ENCODE data around the gene FNIP2.
"Not testable (repeated sequence)": the region's sequence is repeated elsewhere in the genome, so short reads cannot be mapped to it uniquely, and the experiment has no call there.

FNIP2 gene

GRCh38 chr4:158796370-158797140 lies 27.7 kb downstream of the FNIP2 start:
- H3K9me3 ChIP-seq (ENCODE audit: control insufficient read depth, low read length) = no peaks in the 10 kb centered on the region
- H3K4me3 ChIP-seq (ENCODE audit: low read length) = peak overlapping the region; percentile 8
- no peak for DNase-seq (ENCODE audit: low read depth)
- H3K27me3 ChIP-seq (replicated peaks; ENCODE audit: control insufficient read depth, insufficient read depth, low read length) = no peaks in the 10 kb centered on the region
- H3K4me1 ChIP-seq (ENCODE audit: control insufficient read depth, insufficient read depth, low read length) = peaks cover 27% of the 10 kb centered on the region
- no peaks in the 10 kb centered on the region for H3K36me3 ChIP-seq (ENCODE audit: control insufficient read depth, insufficient read depth, low read length, severe bottlenecking)
- H3K9ac ChIP-seq (ENCODE audit: low read length) = peak overlapping the region; percentile 19

- no peak overlapping the region for H3K4me3 ChIP-seq (ENCODE audit: low read length)
- H3K9ac ChIP-seq (ENCODE audit: low read length) = no peak overlapping the region
- peaks cover 27% of the 10 kb centered on the region for H3K4me1 ChIP-seq (ENCODE audit: control insufficient read depth, insufficient read depth, low read length)
- no peaks in the 10 kb centered on the region for H3K9me3 ChIP-seq (ENCODE audit: control insufficient read depth, low read length)
- no peak for DNase-seq (ENCODE audit: low read depth)
- no peaks in the 10 kb centered on the region for H3K27me3 ChIP-seq (replicated peaks; ENCODE audit: control insufficient read depth, insufficient read depth, low read length)
- no peaks in the 10 kb centered on the region for H3K36me3 ChIP-seq (ENCODE audit: control insufficient read depth, insufficient read depth, low read length, severe bottlenecking)
Measured at GRCh38 chr4:158798062-158798461, 29.2 kb downstream of the FNIP2 start.

GRCh38 chr4:158799013-158799770 lies 30.4 kb downstream of the FNIP2 start:
- Histone ChIP-seq H3K27me3 (replicated peaks; ENCODE audit: control insufficient read depth, insufficient read depth, low read length) (no peaks in the 10 kb centered on the region), H3K9ac (ENCODE audit: low read length) (no peak overlapping the region), H3K9me3 (ENCODE audit: control insufficient read depth, low read length) (no peaks in the 10 kb centered on the region), H3K36me3 (ENCODE audit: control insufficient read depth, insufficient read depth, low read length, severe bottlenecking) (no peaks in the 10 kb centered on the region), H3K4me3 (ENCODE audit: low read length) (no peak overlapping the region), H3K4me1 (ENCODE audit: control insufficient read depth, insufficient read depth, low read length) (peaks cover 27% of the 10 kb centered on the region)
- DNase-seq (ENCODE audit: low read depth) = no peak

GRCh38 chr4:158799856-158800255 lies 31.0 kb downstream of the FNIP2 start:
- Histone ChIP-seq H3K4me1 (ENCODE audit: control insufficient read depth, insufficient read depth, low read length) (peaks cover 32% of the 10 kb centered on the region), H3K4me3 (ENCODE audit: low read length) (no peak overlapping the region), H3K36me3 (ENCODE audit: control insufficient read depth, insufficient read depth, low read length, severe bottlenecking) (no peaks in the 10 kb centered on the region), H3K9me3 (ENCODE audit: control insufficient read depth, low read length) (no peaks in the 10 kb centered on the region), H3K9ac (ENCODE audit: low read length) (no peak overlapping the region), H3K27me3 (replicated peaks; ENCODE audit: control insufficient read depth, insufficient read depth, low read length) (no peaks in the 10 kb centered on the region)
- no peak for DNase-seq (ENCODE audit: low read depth)

GRCh38 chr4:158801066-158801465 lies 32.2 kb downstream of the FNIP2 start:
- Histone ChIP-seq H3K27me3 (replicated peaks; ENCODE audit: control insufficient read depth, insufficient read depth, low read length) (no peaks in the 10 kb centered on the region), H3K9me3 (ENCODE audit: control insufficient read depth, low read length) (no peaks in the 10 kb centered on the region), H3K4me1 (ENCODE audit: control insufficient read depth, insufficient read depth, low read length) (peaks cover 43% of the 10 kb centered on the region), H3K9ac (ENCODE audit: low read length) (no peak overlapping the region), H3K36me3 (ENCODE audit: control insufficient read depth, insufficient read depth, low read length, severe bottlenecking) (no peaks in the 10 kb centered on the region), H3K4me3 (ENCODE audit: low read length) (no peak overlapping the region)
- DNase-seq (ENCODE audit: low read depth) = no peak

GRCh38 chr4:158801677-158802076 lies 32.9 kb downstream of the FNIP2 start:
- Histone ChIP-seq H3K4me1 (ENCODE audit: control insufficient read depth, insufficient read depth, low read length) (peaks cover 38% of the 10 kb centered on the region), H3K9ac (ENCODE audit: low read length) (no peak overlapping the region), H3K36me3 (ENCODE audit: control insufficient read depth, insufficient read depth, low read length, severe bottlenecking) (no peaks in the 10 kb centered on the region), H3K9me3 (ENCODE audit: control insufficient read depth, low read length) (no peaks in the 10 kb centered on the region), H3K4me3 (ENCODE audit: low read length) (no peak overlapping the region), H3K27me3 (replicated peaks; ENCODE audit: control insufficient read depth, insufficient read depth, low read length) (no peaks in the 10 kb centered on the region)
- DNase-seq (ENCODE audit: low read depth) = no peak

GRCh38 chr4:158802914-158803313 lies 34.1 kb downstream of the FNIP2 start:
- no peak overlapping the region for H3K9ac ChIP-seq (ENCODE audit: low read length)
- no peak overlapping the region for H3K4me3 ChIP-seq (ENCODE audit: low read length)
- no peaks in the 10 kb centered on the region for H3K9me3 ChIP-seq (ENCODE audit: control insufficient read depth, low read length)
- H3K4me1 ChIP-seq (ENCODE audit: control insufficient read depth, insufficient read depth, low read length) = peaks cover 29% of the 10 kb centered on the region
- no peak for DNase-seq (ENCODE audit: low read depth)
- H3K36me3 ChIP-seq (ENCODE audit: control insufficient read depth, insufficient read depth, low read length, severe bottlenecking) = no peaks in the 10 kb centered on the region
- no peaks in the 10 kb centered on the region for H3K27me3 ChIP-seq (replicated peaks; ENCODE audit: control insufficient read depth, insufficient read depth, low read length)

- H3K4me1 ChIP-seq (ENCODE audit: control insufficient read depth, insufficient read depth, low read length) = peaks cover 37% of the 10 kb centered on the region
- no peaks in the 10 kb centered on the region for H3K9me3 ChIP-seq (ENCODE audit: control insufficient read depth, low read length)
- H3K9ac ChIP-seq (ENCODE audit: low read length) = no peak overlapping the region
- DNase-seq (ENCODE audit: low read depth) = no peak
- no peaks in the 10 kb centered on the region for H3K27me3 ChIP-seq (replicated peaks; ENCODE audit: control insufficient read depth, insufficient read depth, low read length)
- no peaks in the 10 kb centered on the region for H3K36me3 ChIP-seq (ENCODE audit: control insufficient read depth, insufficient read depth, low read length, severe bottlenecking)
- no peak overlapping the region for H3K4me3 ChIP-seq (ENCODE audit: low read length)
Measured at GRCh38 chr4:158805635-158806471, 37.0 kb downstream of the FNIP2 start.

- Histone ChIP-seq H3K36me3 (ENCODE audit: control insufficient read depth, insufficient read depth, low read length, severe bottlenecking) (no peaks in the 10 kb centered on the region), H3K4me1 (ENCODE audit: control insufficient read depth, insufficient read depth, low read length) (peaks cover 41% of the 10 kb centered on the region)
- DNase-seq (ENCODE audit: low read depth) = no peak
Measured at GRCh38 chr4:158807691-158808090, 38.9 kb downstream of the FNIP2 start.

GRCh38 chr4:158808399-158808798 lies 39.6 kb downstream of the FNIP2 start:
- Histone ChIP-seq H3K4me3 (ENCODE audit: low read length) (no peak overlapping the region), H3K27me3 (replicated peaks; ENCODE audit: control insufficient read depth, insufficient read depth, low read length) (no peaks in the 10 kb centered on the region), H3K36me3 (ENCODE audit: control insufficient read depth, insufficient read depth, low read length, severe bottlenecking) (no peaks in the 10 kb centered on the region), H3K4me1 (ENCODE audit: control insufficient read depth, insufficient read depth, low read length) (peaks cover 41% of the 10 kb centered on the region), H3K9me3 (ENCODE audit: control insufficient read depth, low read length) (no peaks in the 10 kb centered on the region), H3K9ac (ENCODE audit: low read length) (no peak overlapping the region)
- no peak for DNase-seq (ENCODE audit: low read depth)

More at GRCh38 chr4:158807691-158808090, 38.9 kb downstream of the FNIP2 start:
- H3K9ac ChIP-seq (ENCODE audit: low read length) = no peak overlapping the region
- H3K9me3 ChIP-seq (ENCODE audit: control insufficient read depth, low read length) = no peaks in the 10 kb centered on the region
- no peak overlapping the region for H3K4me3 ChIP-seq (ENCODE audit: low read length)
- no peaks in the 10 kb centered on the region for H3K27me3 ChIP-seq (replicated peaks; ENCODE audit: control insufficient read depth, insufficient read depth, low read length)

GRCh38 chr4:158809208-158809607 lies 40.4 kb downstream of the FNIP2 start:
- H3K4me1 ChIP-seq (ENCODE audit: control insufficient read depth, insufficient read depth, low read length) = peaks cover 47% of the 10 kb centered on the region
- H3K9me3 ChIP-seq (ENCODE audit: control insufficient read depth, low read length); DNase-seq (ENCODE audit: low read depth); H3K27me3 ChIP-seq (replicated peaks; ENCODE audit: control insufficient read depth, insufficient read depth, low read length); H3K36me3 ChIP-seq (ENCODE audit: control insufficient read depth, insufficient read depth, low read length, severe bottlenecking): not testable (repeated sequence)
- H3K9ac ChIP-seq (ENCODE audit: low read length) = peak overlapping the region; percentile 67
- H3K4me3 ChIP-seq (ENCODE audit: low read length) = peak overlapping the region; percentile 51
